GM12892 (cell line): ENCODE results near the gene HOXC10.

Experiments used
- POLR2A ChIP-seq: IDR thresholded peaks from 2 replicates; pipeline ENCODE4 v1.6.1; 2011; ENCODE audit warnings: low read depth, low read length, control low read depth
- POLR2AphosphoS5 ChIP-seq: IDR thresholded peaks from 2 replicates; pipeline ENCODE4 v1.6.1; 2011; ENCODE audit warnings: low read depth, low read length, control low read depth
- TAF1 ChIP-seq: IDR thresholded peaks from 2 replicates; pipeline ENCODE4 v1.6.1; 2011; ENCODE audit warnings: low read depth, mild to moderate bottlenecking, control low read depth, low read length, borderline replicate concordance

- TF ChIP-seq POLR2AphosphoS5 (no peak), POLR2A (no peak), TAF1 (no peak)
Observed at GRCh38 chr12:53964315-53964713, 20.6 kb upstream of the HOXC10 start.
